ENCODE measurements around the gene WFDC10B. TPM values are rescaled to one million over a fixed set of nuclear protein-coding genes. Genes with fewer than 3 reads are reported as not detected.
A peak's percentile ranks its signal among the peaks of the same experiment; 100 is the strongest.
"Not testable (repeated sequence)": the region's sequence is repeated elsewhere in the genome, so short reads cannot be mapped to it uniquely, and the experiment has no call there.

WFDC10B gene
- total RNA-seq, 1 donor from 2014 or later = not detected

GRCh38 chr20:45651726-45652125 is 53.1 kb downstream of the WFDC10B start:
- intact Hi-C loops (cut with DNase I); DNase-seq (ENCODE audit: low spot score); ATAC-seq: not testable (repeated sequence)

GRCh38 chr20:45649312-45649863 is 55.4 kb downstream of the WFDC10B start:
- no peak for DNase-seq (ENCODE audit: low spot score)
- no peak for ATAC-seq
- intact Hi-C loops (cut with DNase I) = no loop called here

DNA sequence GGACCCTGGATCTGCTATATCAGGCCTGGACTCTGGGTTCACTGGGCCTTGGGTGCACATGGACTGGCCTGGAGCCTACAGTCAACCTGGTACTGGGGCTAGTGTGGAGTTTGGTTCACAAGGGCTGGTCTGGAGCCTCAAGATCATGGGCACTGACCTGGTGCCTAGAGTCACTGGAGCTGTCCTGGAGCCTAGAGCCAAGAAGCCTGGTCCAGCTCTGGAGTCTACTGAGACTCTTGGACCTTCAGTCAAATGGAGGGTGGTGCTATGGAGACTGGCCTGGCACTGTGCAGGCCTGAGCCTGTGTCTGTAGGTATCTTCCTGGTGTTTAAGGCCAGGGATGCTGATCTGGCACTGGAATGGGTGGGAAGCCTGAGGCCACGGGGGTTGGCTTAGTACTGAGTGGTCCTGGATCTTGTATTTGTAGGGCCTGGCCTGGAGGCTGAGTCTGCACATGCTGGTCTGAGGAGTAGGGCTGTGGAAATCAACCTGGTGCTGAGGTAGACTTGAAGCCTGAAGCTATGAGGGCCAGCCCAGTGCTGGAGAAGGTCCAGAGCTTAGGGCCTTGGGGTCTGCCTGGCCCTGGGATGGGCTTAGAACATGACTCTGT is 57.3 kb downstream of the WFDC10B start:
- ATAC-seq (no peak), DNase-seq (ENCODE audit: low spot score) (no peak)
- intact Hi-C loops (cut with DNase I) = no loop called here

DNA sequence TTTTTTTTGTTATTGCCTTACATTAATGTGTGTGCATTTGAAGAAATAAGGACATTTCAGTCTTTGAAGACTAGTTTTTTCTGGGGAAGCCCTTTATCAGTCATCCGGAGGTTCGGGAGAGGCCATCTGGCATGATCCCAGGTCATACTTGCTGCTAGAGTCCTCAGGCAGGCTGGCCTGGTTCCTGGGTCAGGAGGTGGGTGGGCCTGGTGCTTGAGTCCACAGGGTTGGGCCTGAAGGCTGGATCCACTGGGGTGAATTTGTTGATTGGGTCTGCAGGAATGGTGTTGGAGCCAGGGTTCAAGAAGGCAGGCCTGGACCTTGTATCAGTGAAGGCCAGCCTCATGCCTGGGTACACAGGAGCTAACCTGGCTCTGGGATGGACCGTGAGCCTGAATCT is 57.9 kb downstream of the WFDC10B start:
- intact Hi-C loops (cut with DNase I) = no loop called here
- no peak for ATAC-seq
- DNase-seq (ENCODE audit: low spot score) = no peak

DNA sequence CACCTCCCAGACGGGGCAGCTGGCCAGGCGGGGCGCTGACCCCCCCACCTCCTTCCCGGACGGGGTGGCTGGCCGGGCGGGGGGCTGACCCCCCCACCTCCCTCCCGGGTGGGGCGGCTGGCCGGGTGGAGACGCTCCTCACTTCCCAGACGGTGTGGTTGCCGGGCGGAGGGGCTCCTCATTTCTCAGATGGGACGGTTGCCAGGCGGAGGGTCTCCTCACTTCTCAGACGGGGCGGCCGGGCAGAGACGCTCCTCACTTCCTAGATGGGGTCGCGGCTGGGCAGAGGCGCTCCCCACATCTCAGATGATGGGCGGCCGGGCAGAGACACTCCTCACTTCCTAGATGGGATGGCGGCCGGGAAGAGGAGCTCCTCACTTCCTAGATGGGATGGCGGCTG is 59.0 kb downstream of the WFDC10B start:
- DNase-seq (ENCODE audit: low spot score); intact Hi-C loops (cut with DNase I); ATAC-seq: not testable (repeated sequence)

DNA sequence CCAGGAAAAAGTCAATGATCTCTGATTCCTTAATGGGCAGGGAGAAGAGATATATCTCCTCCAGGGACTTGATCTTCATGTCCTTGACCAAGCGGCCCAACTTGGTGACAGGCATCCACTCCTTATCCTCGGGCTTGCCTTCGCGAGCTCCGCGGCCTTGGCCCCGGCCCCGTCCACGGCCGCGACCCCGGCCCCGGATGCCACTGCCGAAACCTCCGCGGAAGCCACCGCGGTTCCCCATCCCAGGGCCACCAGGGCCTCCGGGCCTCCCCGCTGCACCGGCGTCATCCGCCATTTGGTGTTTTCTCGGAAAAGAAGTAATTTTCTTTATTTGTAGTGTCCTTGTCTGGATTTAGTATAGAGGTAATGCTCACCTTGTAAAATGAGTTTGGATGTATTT is 63.7 kb downstream of the WFDC10B start:
- DNase-seq (ENCODE audit: low spot score); ATAC-seq; intact Hi-C loops (cut with DNase I): not testable (repeated sequence)

GRCh38 chr20:45639687-45640086 is 65.1 kb downstream of the WFDC10B start:
- intact Hi-C loops (cut with DNase I) = no loop called here
- ATAC-seq = no peak
- DNase-seq (ENCODE audit: low spot score) = no peak

DNA sequence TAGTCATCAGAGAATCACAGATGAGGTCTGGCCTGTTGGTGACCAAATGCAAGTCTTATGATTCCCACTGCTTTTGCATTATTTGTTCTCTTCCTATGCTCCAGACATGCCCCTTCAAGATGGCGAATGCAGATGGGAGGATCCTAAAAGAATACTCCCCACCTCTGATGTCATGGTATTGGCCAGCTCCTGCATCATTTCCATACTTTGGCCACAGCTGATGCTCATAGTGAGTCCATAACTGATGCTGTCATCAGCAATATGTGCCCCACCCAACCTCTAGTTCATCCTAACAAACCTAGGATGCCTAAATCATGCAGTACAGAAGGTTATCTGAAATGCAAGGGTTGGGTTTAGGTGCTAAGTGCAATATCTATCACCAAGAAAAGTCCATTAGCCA is 68.3 kb downstream of the WFDC10B start:
- intact Hi-C loops (cut with DNase I) = no loop called here
- ATAC-seq (no peak), DNase-seq (ENCODE audit: low spot score) (no peak)

Small RNAs within 50 kb of the gene (microRNA-seq; reads per million reads assigned to microRNA genes)
- gene MIR3617 = 4.0 reads per million, percentile 7 among the genes with 10 or more reads in this experiment

Other genes starting within 250 kb of the WFDC10B start
- 4.1 TPM for gene WFDC2, start 235.3 kb downstream of the WFDC10B start, total RNA-seq
- not detected for gene SPINT3, start 189.4 kb downstream of the WFDC10B start, total RNA-seq
- gene WFDC6, start 165.5 kb downstream of the WFDC10B start, total RNA-seq = not detected
- gene EPPIN, start 157.6 kb downstream of the WFDC10B start, total RNA-seq = not detected
- not detected for gene WFDC8, start 125.7 kb downstream of the WFDC10B start, total RNA-seq
- gene WFDC10A, start 75.3 kb downstream of the WFDC10B start, total RNA-seq = not detected
- not detected for gene WFDC9, start 73.7 kb downstream of the WFDC10B start, total RNA-seq
- not detected for gene WFDC11, start 34.8 kb downstream of the WFDC10B start, total RNA-seq
- gene WFDC13, start 3.0 kb downstream of the WFDC10B start, total RNA-seq = not detected
- gene SPINT4, start 17.3 kb upstream of the WFDC10B start, total RNA-seq = not detected
- 1.5 TPM for gene WFDC3, start 86.9 kb upstream of the WFDC10B start, total RNA-seq
- gene DNTTIP1, start 86.9 kb upstream of the WFDC10B start, total RNA-seq = 20.5 TPM
- gene UBE2C, start 107.6 kb upstream of the WFDC10B start, total RNA-seq = 0.80 TPM
- gene TNNC2, start 122.3 kb upstream of the WFDC10B start, total RNA-seq = 0.89 TPM
- 52.6 TPM for gene SNX21, start 128.8 kb upstream of the WFDC10B start, total RNA-seq
- gene ACOT8, start 152.4 kb upstream of the WFDC10B start, total RNA-seq = 19.7 TPM
- 3.8 TPM for gene ZSWIM3, start 152.6 kb upstream of the WFDC10B start, total RNA-seq
- gene ZSWIM1, start 176.2 kb upstream of the WFDC10B start, total RNA-seq = 8.1 TPM
- 2.8 TPM for gene SPATA25, start 182.6 kb upstream of the WFDC10B start, total RNA-seq
- 8.9 TPM for gene NEURL2, start 186.2 kb upstream of the WFDC10B start, total RNA-seq
- 87.4 TPM for gene CTSA, start 186.3 kb upstream of the WFDC10B start, total RNA-seq
- gene PLTP, start 207.1 kb upstream of the WFDC10B start, total RNA-seq = 95.4 TPM
- 38.2 TPM for gene PCIF1, start 229.7 kb upstream of the WFDC10B start, total RNA-seq